SK-N-SH (cell line): Measurements from ENCODE around the gene CNNM1.

ENCODE experiments used
- CHD2 ChIP-seq: fragments of 150-350 bp; IDR thresholded peaks from 2 replicates; pipeline ENCODE4 v1.6.1; 2018; ENCODE audit warnings: low read length; ENCODE audit not compliant: partially characterized antibody
- EP300 ChIP-seq, 2 experiments: IDR thresholded peaks; 2 replicates each; pipeline versions ENCODE4 v1.4.0 to v1.6.1; 2012; ENCODE audit warnings: borderline replicate concordance in 1 of 2, low read depth in 1 of 2, low read length in 1 of 2
- FOSL2 ChIP-seq: IDR thresholded peaks from 2 replicates; pipeline ENCODE4 v1.4.0; 2012; ENCODE audit warnings: low read depth, mild to moderate bottlenecking, moderate library complexity, borderline replicate concordance
- GABPA ChIP-seq: IDR thresholded peaks from 2 replicates; pipeline ENCODE4 v1.4.0; 2012; ENCODE audit warnings: low read depth, mild to moderate bottlenecking
- GATA2 ChIP-seq: sonication (generic); formaldehyde crosslinking; IDR thresholded peaks from 2 replicates; pipeline ENCODE4 v1.5.0; 2020; ENCODE audit warnings: mild to moderate bottlenecking, missing genetic modification reagents
- JUND ChIP-seq: IDR thresholded peaks from 2 replicates; pipeline ENCODE4 v1.4.0; 2012
- MXI1 ChIP-seq: IDR thresholded peaks from 2 replicates; pipeline ENCODE4 v1.6.1; 2012; ENCODE audit warnings: mild to moderate bottlenecking, low read depth, low read length, improper control_type of control experiment
- POLR2AphosphoS5 ChIP-seq: IDR thresholded peaks from 2 replicates; pipeline ENCODE4 v1.6.1; 2012; ENCODE audit warnings: low read depth, low read length
- YY1 ChIP-seq: IDR thresholded peaks from 2 replicates; pipeline ENCODE4 v1.4.0; 2012; ENCODE audit warnings: low read depth, mild to moderate bottlenecking
- TF ChIP-seq, protein P1 (sequence below): IDR thresholded peaks from 2 replicates; pipeline ENCODE4 v1.6.1; 2012; ENCODE audit warnings: mild to moderate bottlenecking, low read depth, low read length, moderate library complexity
- TF ChIP-seq, protein P2 (sequence below): IDR thresholded peaks from 2 replicates; pipeline ENCODE4 v1.4.0; 2012; ENCODE audit warnings: low read depth, borderline replicate concordance
- TF ChIP-seq, protein P3 (sequence below): fragments of 200-600 bp; sonication (generic); IDR thresholded peaks from 2 replicates; pipeline ENCODE4 v1.6.1; 2017; ENCODE audit warnings: antibody characterized with exemption, mild to moderate bottlenecking, moderate library complexity
- TF ChIP-seq, protein P4 (sequence below): fragments of 150-350 bp; IDR thresholded peaks from 2 replicates; pipeline ENCODE4 v1.6.1; 2017; ENCODE audit warnings: antibody characterized with exemption, low read length, low read depth, borderline replicate concordance

DNA sequence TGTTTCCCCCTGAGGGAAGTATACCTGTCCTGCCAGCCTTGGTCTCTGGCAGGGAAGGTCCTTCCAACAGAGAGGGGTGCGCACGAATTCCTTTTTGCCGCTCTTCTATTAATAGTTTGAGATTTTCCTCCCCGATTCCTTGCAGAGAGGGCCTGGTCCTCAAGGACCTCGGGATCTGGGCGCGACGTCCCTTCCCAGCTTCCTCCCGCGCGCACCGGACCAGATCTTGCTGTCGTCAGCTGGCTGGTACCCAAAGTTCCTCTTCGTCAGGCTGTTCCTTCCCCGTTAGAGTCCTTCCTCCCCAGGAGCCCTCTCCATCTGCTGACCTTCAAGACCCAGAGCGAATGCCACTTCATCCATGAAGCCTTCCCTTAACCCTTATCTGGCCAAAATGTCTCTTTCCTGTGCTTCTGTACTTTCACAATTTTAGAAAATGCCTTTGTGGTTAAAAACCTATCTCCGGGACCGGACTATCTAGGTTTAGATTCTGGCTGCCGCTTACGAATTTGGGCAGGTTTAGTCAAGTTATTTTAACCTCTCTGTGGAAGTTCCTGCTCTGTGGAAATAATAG is 102.1 kb downstream of the CNNM1 start:
- TF ChIP-seq, protein P1, sequence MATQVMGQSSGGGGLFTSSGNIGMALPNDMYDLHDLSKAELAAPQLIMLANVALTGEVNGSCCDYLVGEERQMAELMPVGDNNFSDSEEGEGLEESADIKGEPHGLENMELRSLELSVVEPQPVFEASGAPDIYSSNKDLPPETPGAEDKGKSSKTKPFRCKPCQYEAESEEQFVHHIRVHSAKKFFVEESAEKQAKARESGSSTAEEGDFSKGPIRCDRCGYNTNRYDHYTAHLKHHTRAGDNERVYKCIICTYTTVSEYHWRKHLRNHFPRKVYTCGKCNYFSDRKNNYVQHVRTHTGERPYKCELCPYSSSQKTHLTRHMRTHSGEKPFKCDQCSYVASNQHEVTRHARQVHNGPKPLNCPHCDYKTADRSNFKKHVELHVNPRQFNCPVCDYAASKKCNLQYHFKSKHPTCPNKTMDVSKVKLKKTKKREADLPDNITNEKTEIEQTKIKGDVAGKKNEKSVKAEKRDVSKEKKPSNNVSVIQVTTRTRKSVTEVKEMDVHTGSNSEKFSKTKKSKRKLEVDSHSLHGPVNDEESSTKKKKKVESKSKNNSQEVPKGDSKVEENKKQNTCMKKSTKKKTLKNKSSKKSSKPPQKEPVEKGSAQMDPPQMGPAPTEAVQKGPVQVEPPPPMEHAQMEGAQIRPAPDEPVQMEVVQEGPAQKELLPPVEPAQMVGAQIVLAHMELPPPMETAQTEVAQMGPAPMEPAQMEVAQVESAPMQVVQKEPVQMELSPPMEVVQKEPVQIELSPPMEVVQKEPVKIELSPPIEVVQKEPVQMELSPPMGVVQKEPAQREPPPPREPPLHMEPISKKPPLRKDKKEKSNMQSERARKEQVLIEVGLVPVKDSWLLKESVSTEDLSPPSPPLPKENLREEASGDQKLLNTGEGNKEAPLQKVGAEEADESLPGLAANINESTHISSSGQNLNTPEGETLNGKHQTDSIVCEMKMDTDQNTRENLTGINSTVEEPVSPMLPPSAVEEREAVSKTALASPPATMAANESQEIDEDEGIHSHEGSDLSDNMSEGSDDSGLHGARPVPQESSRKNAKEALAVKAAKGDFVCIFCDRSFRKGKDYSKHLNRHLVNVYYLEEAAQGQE = no peak
- TF ChIP-seq FOSL2 (no peak), POLR2AphosphoS5 (no peak), JUND (no peak), MXI1 (no peak), GABPA (no peak), YY1 (no peak), EP300 (IDR thresholded peaks at IDR 0.05; ENCODE audit: borderline replicate concordance in 1 of 2, low read depth in 1 of 2, low read length in 1 of 2) (no peak), GATA2 (CRISPR knock-in tag) (no peak), CHD2 (no peak)
- TF ChIP-seq, protein P2, sequence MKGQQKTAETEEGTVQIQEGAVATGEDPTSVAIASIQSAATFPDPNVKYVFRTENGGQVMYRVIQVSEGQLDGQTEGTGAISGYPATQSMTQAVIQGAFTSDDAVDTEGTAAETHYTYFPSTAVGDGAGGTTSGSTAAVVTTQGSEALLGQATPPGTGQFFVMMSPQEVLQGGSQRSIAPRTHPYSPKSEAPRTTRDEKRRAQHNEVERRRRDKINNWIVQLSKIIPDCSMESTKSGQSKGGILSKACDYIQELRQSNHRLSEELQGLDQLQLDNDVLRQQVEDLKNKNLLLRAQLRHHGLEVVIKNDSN = no peak
- TF ChIP-seq, protein P3, sequence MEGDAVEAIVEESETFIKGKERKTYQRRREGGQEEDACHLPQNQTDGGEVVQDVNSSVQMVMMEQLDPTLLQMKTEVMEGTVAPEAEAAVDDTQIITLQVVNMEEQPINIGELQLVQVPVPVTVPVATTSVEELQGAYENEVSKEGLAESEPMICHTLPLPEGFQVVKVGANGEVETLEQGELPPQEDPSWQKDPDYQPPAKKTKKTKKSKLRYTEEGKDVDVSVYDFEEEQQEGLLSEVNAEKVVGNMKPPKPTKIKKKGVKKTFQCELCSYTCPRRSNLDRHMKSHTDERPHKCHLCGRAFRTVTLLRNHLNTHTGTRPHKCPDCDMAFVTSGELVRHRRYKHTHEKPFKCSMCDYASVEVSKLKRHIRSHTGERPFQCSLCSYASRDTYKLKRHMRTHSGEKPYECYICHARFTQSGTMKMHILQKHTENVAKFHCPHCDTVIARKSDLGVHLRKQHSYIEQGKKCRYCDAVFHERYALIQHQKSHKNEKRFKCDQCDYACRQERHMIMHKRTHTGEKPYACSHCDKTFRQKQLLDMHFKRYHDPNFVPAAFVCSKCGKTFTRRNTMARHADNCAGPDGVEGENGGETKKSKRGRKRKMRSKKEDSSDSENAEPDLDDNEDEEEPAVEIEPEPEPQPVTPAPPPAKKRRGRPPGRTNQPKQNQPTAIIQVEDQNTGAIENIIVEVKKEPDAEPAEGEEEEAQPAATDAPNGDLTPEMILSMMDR = no peak
- TF ChIP-seq, protein P4, sequence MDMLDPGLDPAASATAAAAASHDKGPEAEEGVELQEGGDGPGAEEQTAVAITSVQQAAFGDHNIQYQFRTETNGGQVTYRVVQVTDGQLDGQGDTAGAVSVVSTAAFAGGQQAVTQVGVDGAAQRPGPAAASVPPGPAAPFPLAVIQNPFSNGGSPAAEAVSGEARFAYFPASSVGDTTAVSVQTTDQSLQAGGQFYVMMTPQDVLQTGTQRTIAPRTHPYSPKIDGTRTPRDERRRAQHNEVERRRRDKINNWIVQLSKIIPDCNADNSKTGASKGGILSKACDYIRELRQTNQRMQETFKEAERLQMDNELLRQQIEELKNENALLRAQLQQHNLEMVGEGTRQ = no peak
